OCI-M2 (cell line): ENCODE results near the gene ZNF232.
A peak's percentile ranks its signal among the peaks of the same experiment; 100 is the strongest.
"Not testable (repeated sequence)": the region's sequence is repeated elsewhere in the genome, so short reads cannot be mapped to it uniquely, and the experiment has no call there.

ENCODE experiments used
- DNase-seq: peaks from one replicate; lab custom pipeline; 2025; ENCODE audit not compliant: unreplicated experiment; lab: John Stamatoyannopoulos, UW

Gene ZNF232

GRCh38 chr17:5099271-5099670, 12.4 kb downstream of the ZNF232 start:
- no peak for DNase-seq

- DNase-seq, result no peak
Measured at GRCh38 chr17:5097101-5097834, 14.4 kb downstream of the ZNF232 start.

- no peak for DNase-seq
Measured at GRCh38 chr17:5096731-5097100, 15.0 kb downstream of the ZNF232 start.

- no peak for DNase-seq
Measured at GRCh38 chr17:5092218-5093010, 19.3 kb downstream of the ZNF232 start.

GRCh38 chr17:5080591-5080990, 31.1 kb downstream of the ZNF232 start:
- no peak for DNase-seq

- peak; percentile 72 for DNase-seq
Measured at GRCh38 chr17:5078106-5079028, 33.3 kb downstream of the ZNF232 start, which contains the start of gene ZFP3. Gene ZFP3 (plus strand): TSS chr17:5078467. CDS start chr17:5091505, 13,038 bp downstream.

GRCh38 chr17:5077781-5078105, 33.9 kb downstream of the ZNF232 start:
- no peak for DNase-seq

- DNase-seq, result not testable (repeated sequence)
Measured at GRCh38 chr17:5077275-5077674, 34.4 kb downstream of the ZNF232 start.

GRCh38 chr17:5075472-5075871, 36.2 kb downstream of the ZNF232 start:
- not testable (repeated sequence) for DNase-seq

- no peak for DNase-seq
Measured at GRCh38 chr17:5069724-5070123, 42.0 kb downstream of the ZNF232 start.

- no peak for DNase-seq
Measured at GRCh38 chr17:5068236-5068635, 43.4 kb downstream of the ZNF232 start.

- no peak for DNase-seq
Measured at GRCh38 chr17:5065227-5065744, 46.4 kb downstream of the ZNF232 start.
